Caki2 (cell line): ENCODE results near the gene MTRR. TPM values are rescaled to one million over a fixed set of nuclear protein-coding genes. Genes with fewer than 3 reads are reported as not detected.

Experiments used
- DNase-seq: peaks from one replicate; pipeline ENCODE4 v3.0.0-alpha.2; 2015; ENCODE audit warnings: low read depth
- in situ Hi-C: cut with HindIII; loops from 2 replicates; pipeline ENCODE4 v1.10.0; 2016; ENCODE audit warnings: low sequenced_read_pairs, low pct_unique_long_range_greater_than_20kb, mixed read lengths
- total RNA-seq: library from RNA; depleted of rRNA; stranded (reverse); fragments of >200 nt; shearing (Covaris generic); gene quantifications from 2 replicates; pipeline ENCODE4 v1.2.3, GENCODE V29; 2014; ENCODE audit warnings: low replicate concordance; rRNA removed

Gene MTRR
- total RNA-seq, 1 experiment from 2014 or later: 32.3 TPM

DNA sequence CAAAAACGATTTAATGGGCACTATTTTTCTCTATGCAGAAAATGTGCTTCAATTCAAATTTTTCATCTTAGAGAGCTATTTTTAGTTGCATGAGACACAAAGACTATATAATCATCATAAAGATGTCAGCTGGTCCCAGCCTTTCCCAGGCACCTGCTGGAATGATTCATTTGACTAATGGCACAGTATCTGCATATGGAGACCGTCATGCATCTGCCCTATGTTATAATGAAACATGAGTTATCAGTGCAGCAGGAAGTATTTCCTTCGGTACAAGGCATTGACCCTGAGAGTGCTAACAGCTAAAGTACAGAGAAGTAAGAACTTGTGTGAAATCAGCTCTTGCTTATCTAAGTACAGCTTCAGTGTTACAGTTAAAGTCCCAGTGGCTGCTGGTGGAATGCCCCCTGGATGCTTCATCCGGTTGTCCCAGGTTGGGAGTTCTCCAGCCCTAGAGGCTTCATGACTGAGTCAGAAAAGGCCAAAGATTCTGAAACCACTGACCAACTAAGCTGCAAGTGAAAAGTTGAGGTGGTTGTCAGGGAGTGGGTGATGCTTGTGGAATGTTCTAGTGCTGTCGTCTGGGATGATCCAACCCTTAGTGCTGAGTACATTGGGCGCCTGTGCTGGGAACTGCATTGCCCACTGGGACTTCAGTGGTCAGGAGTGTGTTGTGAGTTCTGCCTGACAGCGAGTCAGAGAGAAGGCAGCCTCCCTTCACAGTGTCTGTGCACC, 57.2 kb downstream of the MTRR start:
- no peak for DNase-seq
- in situ Hi-C loops: no loop called here

GRCh38 chr5:7926720-7927119, 57.8 kb downstream of the MTRR start:
- DNase-seq: no peak
- in situ Hi-C loops: no loop called here

GRCh38 chr5:7927466-7928375, 58.8 kb downstream of the MTRR start:
- DNase-seq: peak; percentile 36
- in situ Hi-C loops: no loop called here

DNA sequence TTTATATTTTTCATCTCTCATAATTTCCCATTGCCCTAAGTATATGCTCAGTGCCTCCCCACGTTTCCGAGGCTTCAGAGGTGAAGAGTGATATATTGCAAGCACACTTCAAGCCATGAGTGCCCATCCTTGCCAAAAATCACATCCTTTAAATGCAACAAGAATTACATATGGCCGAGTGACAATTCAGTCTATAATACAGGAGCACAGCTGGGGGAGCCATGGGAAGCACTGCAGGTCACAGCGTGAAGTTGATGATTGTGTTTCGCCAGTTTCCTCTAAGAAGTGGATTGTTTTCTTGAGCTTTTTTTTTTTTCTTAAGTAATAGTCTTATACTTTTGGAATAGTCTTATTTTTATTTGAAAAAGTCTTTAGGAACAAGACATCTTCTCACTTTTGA, 61.1 kb downstream of the MTRR start:
- in situ Hi-C loops: no loop called here
- DNase-seq: no peak

DNA sequence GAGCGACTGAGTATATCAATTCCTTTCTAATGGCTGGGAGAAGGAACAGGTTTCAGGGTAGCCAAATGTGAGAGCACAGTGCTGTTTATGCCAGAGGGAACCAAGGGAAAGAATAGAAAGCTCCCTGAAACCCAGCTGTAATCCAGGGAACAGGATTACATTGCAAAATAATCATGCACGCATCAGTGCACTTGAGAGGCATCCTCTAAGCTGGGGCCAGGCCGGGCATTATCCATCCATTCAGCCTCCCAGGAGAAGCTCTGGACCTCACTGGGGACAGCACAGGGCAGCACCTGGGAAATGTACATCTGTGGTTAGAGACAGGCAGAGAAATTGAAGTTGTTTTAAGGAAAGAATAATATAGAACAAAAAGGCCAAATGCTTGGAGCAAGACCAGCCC, 72.7 kb downstream of the MTRR start:
- no peak for DNase-seq
- in situ Hi-C loops: no loop called here

DNA sequence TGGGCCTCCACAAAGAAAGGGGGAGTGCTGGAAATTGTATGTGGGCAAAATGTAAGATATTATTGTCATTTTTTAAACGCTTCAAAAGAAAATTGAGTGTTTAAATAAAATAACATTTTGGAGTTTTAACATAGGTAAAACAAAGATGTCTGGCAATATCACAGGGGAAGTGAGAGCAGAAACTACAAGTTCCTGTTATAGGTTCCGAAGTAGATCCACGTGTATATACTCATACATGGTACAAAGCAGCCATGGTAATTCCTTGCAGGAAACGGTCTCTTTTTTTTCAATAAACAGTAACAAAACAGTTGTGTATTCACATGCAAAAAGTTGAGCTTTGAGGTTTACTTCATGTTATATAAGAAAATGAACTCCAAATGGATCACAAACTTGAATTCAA, 78.4 kb downstream of the MTRR start:
- no peak for DNase-seq
- in situ Hi-C loops: no loop called here

Other genes starting within 250 kb of the MTRR start
- 0.41 and 5.1 TPM in 2 replicates for gene CFAP90, start 18.0 kb upstream of the MTRR start, total RNA-seq
- gene FASTKD3, start 117 bp upstream of the MTRR start, total RNA-seq: 5.1 and 10.2 TPM in 2 replicates